Measurements from ENCODE around the gene PC. TPM values are rescaled to one million over a fixed set of nuclear protein-coding genes. Genes with fewer than 3 reads are reported as not detected.

Gene PC
- total RNA-seq, 1 donor from 2014 or later, result 10.5 TPM

- no peak overlapping the region for H2AFZ ChIP-seq (ENCODE audit: low read depth, low read length)
- no peak overlapping the region for H3K9ac ChIP-seq (ENCODE audit: low read length)
- Mint-ChIP-seq H3K4me1 (ENCODE audit: low read depth, unreplicated experiment) (peaks cover 19% of the 10 kb centered on the region), H3K27ac (ENCODE audit: unreplicated experiment) (no peak overlapping the region), H3K36me3 (ENCODE audit: low read depth, unreplicated experiment) (no peaks in the 10 kb centered on the region), H3K9me3 (ENCODE audit: unreplicated experiment) (peaks cover 2% of the 10 kb centered on the region), H3K4me3 (ENCODE audit: unreplicated experiment) (no peak overlapping the region), H3K27me3 (ENCODE audit: low read depth, unreplicated experiment) (no peaks in the 10 kb centered on the region)
- H3K79me2 ChIP-seq (ENCODE audit: insufficient read depth, low read length), result no peaks in the 10 kb centered on the region
- no peaks in the 10 kb centered on the region for H3K9me3 ChIP-seq (ENCODE audit: insufficient read depth, low read depth, low read length)
- H3K4me2 ChIP-seq (ENCODE audit: low read length), result no peak overlapping the region
- TF ChIP-seq EZH2 (IDR thresholded peaks at IDR 0.05; ENCODE audit: insufficient read depth, low read length) (no peak), CTCF (IDR thresholded peaks at IDR 0.05; ENCODE audit: insufficient read depth, low read depth, low read length) (no peak)
- DNase-seq (ENCODE audit: low read depth) (no peak), FAIRE-seq (no peak)
- H4K20me1 ChIP-seq (ENCODE audit: insufficient read depth, low read length), result no peaks in the 10 kb centered on the region
- H3K4me3 ChIP-seq (ENCODE audit: insufficient read depth, low read depth, low read length), result no peak overlapping the region
- no peaks in the 10 kb centered on the region for H3K36me3 ChIP-seq (ENCODE audit: insufficient read depth, low read length)
- H3K27me3 ChIP-seq (ENCODE audit: insufficient read depth, low read length), result no peaks in the 10 kb centered on the region
- H3K4me1 ChIP-seq (ENCODE audit: insufficient read depth, low read length), result peaks cover 25% of the 10 kb centered on the region
- H3K27ac ChIP-seq (ENCODE audit: low read depth, low read length), result no peak overlapping the region
Observed at GRCh38 chr11:66901964-66902390, 56.2 kb downstream of the PC start.

- Mint-ChIP-seq H3K36me3 (ENCODE audit: low read depth, unreplicated experiment) (no peaks in the 10 kb centered on the region), H3K27ac (ENCODE audit: unreplicated experiment) (peak overlapping the region; percentile 42), H3K4me3 (ENCODE audit: unreplicated experiment) (no peak overlapping the region), H3K4me1 (ENCODE audit: low read depth, unreplicated experiment) (peaks cover 22% of the 10 kb centered on the region), H3K9me3 (ENCODE audit: unreplicated experiment) (peaks cover 2% of the 10 kb centered on the region), H3K27me3 (ENCODE audit: low read depth, unreplicated experiment) (no peaks in the 10 kb centered on the region)
- no peak for TF ChIP-seq EZH2 (IDR thresholded peaks at IDR 0.05; ENCODE audit: insufficient read depth, low read length)
- TF ChIP-seq CTCF (IDR thresholded peaks at IDR 0.05; ENCODE audit: insufficient read depth, low read depth, low read length), result no peak
- Histone ChIP-seq H3K9me3 (ENCODE audit: insufficient read depth, low read depth, low read length) (no peaks in the 10 kb centered on the region), H3K4me2 (ENCODE audit: low read length) (no peak overlapping the region), H3K27ac (ENCODE audit: low read depth, low read length) (no peak overlapping the region), H3K79me2 (ENCODE audit: insufficient read depth, low read length) (no peaks in the 10 kb centered on the region), H3K4me3 (ENCODE audit: insufficient read depth, low read depth, low read length) (no peak overlapping the region), H3K27me3 (ENCODE audit: insufficient read depth, low read length) (peaks cover 2% of the 10 kb centered on the region), H4K20me1 (ENCODE audit: insufficient read depth, low read length) (no peaks in the 10 kb centered on the region), H3K4me1 (ENCODE audit: insufficient read depth, low read length) (peaks cover 15% of the 10 kb centered on the region), H3K36me3 (ENCODE audit: insufficient read depth, low read length) (no peaks in the 10 kb centered on the region), H3K9ac (ENCODE audit: low read length) (no peak overlapping the region), H2AFZ (ENCODE audit: low read depth, low read length) (no peak overlapping the region)
- DNase-seq (ENCODE audit: low read depth) (no peak), FAIRE-seq (no peak)
Observed at GRCh38 chr11:66894141-66894540, 64.0 kb downstream of the PC start.

DNA sequence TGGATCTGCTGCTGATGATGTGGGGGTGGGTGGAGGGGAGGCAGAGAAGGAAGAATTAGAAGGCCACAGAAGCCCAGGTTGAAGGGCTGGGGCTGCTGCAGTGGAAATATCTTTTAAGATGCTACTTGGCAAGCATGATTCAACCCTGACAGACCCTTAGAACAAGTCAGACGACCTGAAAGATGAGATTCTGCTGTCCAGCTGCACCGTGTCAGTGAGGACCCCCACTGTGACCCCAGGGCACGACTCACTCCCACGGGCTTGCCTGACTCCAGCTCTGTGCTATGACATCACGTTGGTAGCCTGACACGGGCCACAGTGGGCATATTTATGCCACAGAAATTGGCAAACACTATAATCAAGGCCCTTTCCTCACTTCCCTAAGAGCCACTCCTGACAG is 65.3 kb downstream of the PC start:
- Mint-ChIP-seq H3K4me1 (ENCODE audit: low read depth, unreplicated experiment) (peaks cover 22% of the 10 kb centered on the region), H3K27me3 (ENCODE audit: low read depth, unreplicated experiment) (no peaks in the 10 kb centered on the region), H3K36me3 (ENCODE audit: low read depth, unreplicated experiment) (no peaks in the 10 kb centered on the region), H3K4me3 (ENCODE audit: unreplicated experiment) (no peak overlapping the region), H3K27ac (ENCODE audit: unreplicated experiment) (peak overlapping the region; percentile 83), H3K9me3 (ENCODE audit: unreplicated experiment) (peaks cover 2% of the 10 kb centered on the region)
- FAIRE-seq (no peak), DNase-seq (ENCODE audit: low read depth) (no peak)
- H3K4me1 ChIP-seq (ENCODE audit: insufficient read depth, low read length), result peaks cover 15% of the 10 kb centered on the region
- H3K27ac ChIP-seq (ENCODE audit: low read depth, low read length), result no peak overlapping the region
- H3K79me2 ChIP-seq (ENCODE audit: insufficient read depth, low read length), result no peaks in the 10 kb centered on the region
- H3K4me2 ChIP-seq (ENCODE audit: low read length), result peak overlapping the region; percentile 59
- H3K9me3 ChIP-seq (ENCODE audit: insufficient read depth, low read depth, low read length), result no peaks in the 10 kb centered on the region
- no peak for TF ChIP-seq EZH2 (IDR thresholded peaks at IDR 0.05; ENCODE audit: insufficient read depth, low read length)
- no peak for TF ChIP-seq CTCF (IDR thresholded peaks at IDR 0.05; ENCODE audit: insufficient read depth, low read depth, low read length)
- no peak overlapping the region for H2AFZ ChIP-seq (ENCODE audit: low read depth, low read length)
- H3K4me3 ChIP-seq (ENCODE audit: insufficient read depth, low read depth, low read length), result no peak overlapping the region
- no peaks in the 10 kb centered on the region for H3K36me3 ChIP-seq (ENCODE audit: insufficient read depth, low read length)
- H4K20me1 ChIP-seq (ENCODE audit: insufficient read depth, low read length), result no peaks in the 10 kb centered on the region
- H3K9ac ChIP-seq (ENCODE audit: low read length), result no peak overlapping the region
- peaks cover 2% of the 10 kb centered on the region for H3K27me3 ChIP-seq (ENCODE audit: insufficient read depth, low read length)

Measured in astrocyte (in vitro differentiated cells and primary cell).